ENCODE results near the gene TNRC18.
A peak's percentile ranks its signal among the peaks of the same experiment; 100 is the strongest.

Gene TNRC18

DNA sequence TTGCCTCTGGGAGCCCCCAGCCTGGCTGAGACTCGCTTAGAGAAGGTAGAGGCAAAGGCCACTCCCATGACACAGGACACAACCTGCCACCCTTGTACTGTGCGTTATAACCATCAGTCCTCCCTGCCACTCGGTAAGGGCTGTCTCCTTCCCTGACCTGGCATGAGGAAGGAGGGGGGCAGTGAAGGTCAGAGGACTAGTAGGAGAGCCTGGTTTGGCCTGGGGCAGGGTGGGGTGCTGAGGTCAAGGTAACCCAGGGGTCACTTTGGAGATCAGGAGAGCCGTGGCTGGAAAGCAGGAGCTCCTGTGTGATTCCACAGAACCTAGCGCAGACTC lies 6.9 kb upstream of the TNRC18 start:
- TF ChIP-seq, protein P1, sequence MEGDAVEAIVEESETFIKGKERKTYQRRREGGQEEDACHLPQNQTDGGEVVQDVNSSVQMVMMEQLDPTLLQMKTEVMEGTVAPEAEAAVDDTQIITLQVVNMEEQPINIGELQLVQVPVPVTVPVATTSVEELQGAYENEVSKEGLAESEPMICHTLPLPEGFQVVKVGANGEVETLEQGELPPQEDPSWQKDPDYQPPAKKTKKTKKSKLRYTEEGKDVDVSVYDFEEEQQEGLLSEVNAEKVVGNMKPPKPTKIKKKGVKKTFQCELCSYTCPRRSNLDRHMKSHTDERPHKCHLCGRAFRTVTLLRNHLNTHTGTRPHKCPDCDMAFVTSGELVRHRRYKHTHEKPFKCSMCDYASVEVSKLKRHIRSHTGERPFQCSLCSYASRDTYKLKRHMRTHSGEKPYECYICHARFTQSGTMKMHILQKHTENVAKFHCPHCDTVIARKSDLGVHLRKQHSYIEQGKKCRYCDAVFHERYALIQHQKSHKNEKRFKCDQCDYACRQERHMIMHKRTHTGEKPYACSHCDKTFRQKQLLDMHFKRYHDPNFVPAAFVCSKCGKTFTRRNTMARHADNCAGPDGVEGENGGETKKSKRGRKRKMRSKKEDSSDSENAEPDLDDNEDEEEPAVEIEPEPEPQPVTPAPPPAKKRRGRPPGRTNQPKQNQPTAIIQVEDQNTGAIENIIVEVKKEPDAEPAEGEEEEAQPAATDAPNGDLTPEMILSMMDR (IDR thresholded peaks at IDR 0.05) = no peak
- no peak for DNase-seq
- H3K27me3 ChIP-seq = no peaks in the 10 kb centered on the region
- peak overlapping the region; percentile 98 to 99 for H3K27ac ChIP-seq
- intact Hi-C loops (cut with DNase I; ENCODE audit: low total_unique reads) = no loop called here
- peaks cover 0 to 24% (median 18%) of the 10 kb centered on the region in 4 donors for H3K4me1 ChIP-seq
- H3K4me3 ChIP-seq = no peak overlapping the region
- H3K9me3 ChIP-seq = no peaks in the 10 kb centered on the region
- H3K36me3 ChIP-seq = peaks cover 0 to 7% (median 0%) of the 10 kb centered on the region in 3 donors

DNA sequence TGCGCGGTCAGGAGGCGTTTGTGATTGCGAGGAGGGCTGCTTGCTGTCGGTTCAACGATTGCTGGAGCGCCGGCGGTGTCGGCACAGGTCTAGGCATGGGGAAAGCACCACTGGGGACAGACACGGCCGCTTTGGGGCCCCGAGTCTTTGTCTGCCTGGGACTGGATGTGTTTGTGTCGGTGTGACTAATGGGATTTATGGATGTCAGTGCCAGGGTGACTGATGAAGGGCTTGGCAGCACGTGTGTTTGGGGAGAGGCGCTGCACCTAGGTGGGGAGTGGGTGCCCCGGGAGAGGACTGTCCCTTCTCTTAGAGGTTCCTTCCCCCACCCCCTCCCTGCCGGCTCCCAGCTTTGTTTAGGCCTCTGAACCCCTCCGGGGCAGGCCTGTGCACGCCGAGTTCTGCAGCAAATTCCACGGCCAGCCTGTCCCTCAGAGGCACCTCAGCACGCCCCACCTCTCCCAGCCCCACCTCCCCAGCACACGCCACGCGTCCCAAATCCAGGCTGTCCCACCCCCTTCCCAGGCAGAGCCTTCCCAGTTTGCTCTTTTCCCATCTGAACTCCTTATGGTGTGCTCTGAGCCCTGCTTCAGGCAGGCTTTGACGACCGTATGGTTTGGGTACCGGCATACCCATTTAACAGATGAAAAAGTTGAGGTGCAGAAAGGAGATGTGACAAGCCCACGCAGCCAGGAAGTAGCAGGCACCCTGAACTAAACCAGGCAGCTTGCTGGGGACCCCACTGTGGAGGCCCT lies 6.4 kb upstream of the TNRC18 start:
- Histone ChIP-seq H3K27ac (peak overlapping the region; percentile 98 to 99), H3K4me3 (peak overlapping the region; percentile 90 to 98), H3K9me3 (no peaks in the 10 kb centered on the region), H3K36me3 (peaks cover 0 to 7% (median 0%) of the 10 kb centered on the region in 3 donors), H3K4me1 (peaks cover 0 to 24% (median 18%) of the 10 kb centered on the region in 4 donors), H3K27me3 (no peaks in the 10 kb centered on the region)
- peak in 1 of 2 donors; percentile 77 for DNase-seq
- TF ChIP-seq, protein P1 (IDR thresholded peaks at IDR 0.05) = no peak
- intact Hi-C loops (cut with DNase I; ENCODE audit: low total_unique reads) = no loop called here

DNA sequence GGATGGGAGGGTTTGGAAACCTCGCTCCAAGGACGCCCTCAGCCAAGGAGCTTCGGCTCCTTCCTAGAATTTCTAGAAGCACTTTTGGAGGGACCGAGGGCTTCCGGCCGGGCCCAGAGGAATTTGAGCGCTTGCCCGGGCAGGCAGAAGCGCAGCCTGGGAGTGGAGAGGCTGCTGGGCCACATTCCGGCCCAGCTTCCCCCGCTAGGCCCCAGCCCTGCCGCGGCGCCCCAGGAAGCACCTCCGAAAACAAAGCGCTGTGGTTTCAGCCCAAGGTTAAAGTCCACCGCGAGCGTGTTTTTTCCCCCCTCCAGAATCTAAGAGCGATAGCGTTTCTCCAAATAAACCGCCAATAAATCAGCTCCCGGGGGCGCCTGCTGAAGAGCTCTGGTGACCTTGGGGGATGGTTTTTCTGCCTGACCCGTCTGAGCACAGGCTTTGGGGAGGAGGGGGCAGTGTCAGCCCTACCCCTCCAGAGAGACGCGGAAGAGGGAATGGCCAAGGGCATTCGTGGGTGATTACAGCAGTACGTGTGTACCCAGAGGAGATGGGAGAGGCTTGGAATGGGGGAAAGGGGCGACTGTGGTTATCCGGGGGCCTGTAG lies 5.7 kb upstream of the TNRC18 start:
- intact Hi-C loops (cut with DNase I; ENCODE audit: low total_unique reads) = no loop called here
- no peak for DNase-seq
- no peaks in the 10 kb centered on the region for H3K9me3 ChIP-seq
- TF ChIP-seq, protein P1 (IDR thresholded peaks at IDR 0.05) = no peak
- H3K27me3 ChIP-seq = no peaks in the 10 kb centered on the region
- H3K36me3 ChIP-seq = peaks cover 0 to 7% (median 0%) of the 10 kb centered on the region in 3 donors
- peak overlapping the region; percentile 90 to 98 for H3K4me3 ChIP-seq
- peak overlapping the region; percentile 98 to 99 for H3K27ac ChIP-seq
- peaks cover 0 to 24% (median 18%) of the 10 kb centered on the region in 4 donors for H3K4me1 ChIP-seq

DNA sequence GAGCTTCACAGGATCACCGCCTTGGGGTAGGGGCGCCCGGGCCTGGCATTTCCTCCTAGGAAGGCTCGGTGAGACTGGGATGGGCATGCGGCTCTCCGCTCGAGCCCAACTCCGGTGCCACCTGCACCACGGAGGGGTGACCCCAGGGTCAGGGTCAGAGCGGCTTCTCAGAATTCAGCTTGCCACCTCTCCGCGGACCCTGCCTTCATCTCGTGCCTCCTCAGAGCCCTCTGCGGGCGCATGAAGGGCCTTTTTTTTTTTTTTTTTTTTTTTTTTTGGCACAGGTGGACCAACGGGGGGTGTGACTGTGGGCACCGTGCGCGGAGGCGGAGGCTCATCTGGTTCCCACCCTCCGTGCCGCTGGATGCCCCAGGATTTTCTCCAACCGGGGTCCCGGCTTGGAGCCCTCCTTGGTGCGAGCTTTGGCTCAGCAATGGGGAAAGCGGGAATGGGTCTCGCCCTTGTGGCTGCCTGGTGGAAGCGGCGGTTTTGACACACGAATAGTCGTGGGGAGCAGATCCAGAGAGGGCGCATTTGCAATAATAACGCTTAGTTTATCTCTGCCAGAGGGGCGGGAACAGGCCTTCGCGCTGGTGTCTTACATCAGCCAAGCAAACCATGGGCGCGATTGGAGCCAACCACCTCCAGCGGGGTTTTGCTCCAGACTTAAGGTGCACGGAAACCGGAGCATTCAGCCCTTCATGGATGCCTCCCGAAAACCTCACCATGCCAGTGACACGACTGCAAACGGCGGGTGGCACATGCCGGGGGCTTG lies 5.0 kb upstream of the TNRC18 start:
- Histone ChIP-seq H3K4me1 (peaks cover 0 to 24% (median 18%) of the 10 kb centered on the region in 4 donors), H3K27ac (peak overlapping the region; percentile 98 to 99), H3K4me3 (peak overlapping the region; percentile 90 to 98), H3K36me3 (peaks cover 0 to 7% (median 0%) of the 10 kb centered on the region in 3 donors), H3K27me3 (no peaks in the 10 kb centered on the region), H3K9me3 (no peaks in the 10 kb centered on the region)
- intact Hi-C loops (cut with DNase I; ENCODE audit: low total_unique reads) = no loop called here
- TF ChIP-seq, protein P1 (IDR thresholded peaks at IDR 0.05) = peak in 1 of 2 experiments; percentile 18
- DNase-seq = peak; percentile 82 to 92

DNA sequence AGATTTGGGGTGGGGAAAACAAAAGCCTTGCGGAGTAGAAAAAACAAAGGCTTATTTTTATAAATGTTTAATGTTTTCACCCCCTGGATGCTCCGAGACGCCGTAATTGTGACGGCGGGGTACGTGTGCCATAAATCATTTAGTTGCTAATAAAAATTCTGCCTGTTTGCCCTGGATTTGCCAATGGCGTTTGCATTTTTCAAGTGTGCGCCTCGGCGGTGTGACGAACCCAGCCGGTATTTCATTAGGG lies 2.5 kb upstream of the TNRC18 start:
- Histone ChIP-seq H3K4me1 (peaks cover 0 to 24% (median 18%) of the 10 kb centered on the region in 4 donors), H3K36me3 (no peaks in the 10 kb centered on the region), H3K4me3 (peak overlapping the region; percentile 90 to 98), H3K27me3 (no peaks in the 10 kb centered on the region), H3K27ac (peak overlapping the region; percentile 98 to 99), H3K9me3 (no peaks in the 10 kb centered on the region)
- no peak for DNase-seq
- intact Hi-C loops (cut with DNase I; ENCODE audit: low total_unique reads) = no loop called here
- TF ChIP-seq, protein P1 (IDR thresholded peaks at IDR 0.05) = no peak
